PC-9 (cell line): ENCODE results near the gene EFEMP2. TPM values are rescaled to one million over a fixed set of nuclear protein-coding genes. Genes with fewer than 3 reads are reported as not detected.

Experiments used
- BruUV-seq: library from RNA; stranded (reverse); fragments of 400-500 nt; replicated peaks from 2 replicates; lab custom pipeline; 2021; lab: Mats Ljungman, UMichigan
- CTCF ChIA-PET: fragments of 300-600 bp; sonication (Branson Sonifier 250); formaldehyde crosslinking; loops from one replicate; lab custom pipeline; 2022; ENCODE audit warnings: antibody characterized with exemption; lab: Charles Lee
- POLR2A ChIA-PET: fragments of 300-600 bp; sonication (Branson Sonifier 250); formaldehyde crosslinking; loops from one replicate; lab custom pipeline; 2022; ENCODE audit warnings: antibody characterized with exemption; ENCODE audit not compliant: unreplicated experiment; lab: Charles Lee
- DNase-seq, 2 experiments: peaks; one replicate each; pipeline versions ENCODE4 v3.0.0 to v3.0.0-alpha.2; 2015 to 2022; ENCODE audit warnings: mixed read lengths in 1 of 2
- H2AFZ ChIP-seq: fragments of 200-600 bp; sonication (generic); 2 replicates; pipeline ENCODE4 v1.8.1; 2017; ENCODE audit warnings: antibody characterized with exemption
- H3F3A ChIP-seq: fragments of 200-600 bp; sonication (generic); 2 replicates; pipeline ENCODE4 v1.8.1; 2017; ENCODE audit warnings: antibody characterized with exemption, mild to moderate bottlenecking, low read depth; ENCODE audit not compliant: insufficient read depth
- H3K27ac ChIP-seq: fragments of 200-600 bp; sonication (generic); 2 replicates; pipeline ENCODE4 v1.6.1; 2016; ENCODE audit warnings: mixed run types
- H3K27me3 ChIP-seq: fragments of 200-600 bp; sonication (generic); 2 replicates; pipeline ENCODE4 v1.6.1; 2016; ENCODE audit warnings: low read depth, mixed run types; ENCODE audit not compliant: insufficient read depth
- H3K36me3 ChIP-seq: fragments of 200-600 bp; sonication (generic); 2 replicates; pipeline ENCODE4 v1.6.1; 2016; ENCODE audit warnings: low read depth, mixed run types
- H3K4me1 ChIP-seq: fragments of 200-600 bp; sonication (generic); replicated peaks from 2 replicates; pipeline ENCODE4 v1.6.1; 2016; ENCODE audit warnings: mixed run types; ENCODE audit not compliant: insufficient read depth
- H3K4me2 ChIP-seq: fragments of 200-600 bp; sonication (generic); 2 replicates; pipeline ENCODE4 v1.6.1; 2017; ENCODE audit warnings: mixed run types
- H3K4me3 ChIP-seq: fragments of 200-600 bp; sonication (generic); 2 replicates; pipeline ENCODE4 v1.6.1; 2016; ENCODE audit warnings: mixed run types
- H3K79me2 ChIP-seq: fragments of 200-600 bp; sonication (generic); 2 replicates; pipeline ENCODE4 v1.6.1; 2017; ENCODE audit warnings: low read depth, mixed run types
- H3K9me2 ChIP-seq: fragments of 200-600 bp; sonication (generic); 2 replicates; pipeline ENCODE4 v1.8.1; 2017; ENCODE audit warnings: mild to moderate bottlenecking; ENCODE audit not compliant: insufficient read depth
- H3K9me3 ChIP-seq: fragments of 200-600 bp; sonication (generic); 2 replicates; pipeline ENCODE4 v1.8.1; 2016; ENCODE audit warnings: low read depth; ENCODE audit not compliant: insufficient read depth
- H4K20me1 ChIP-seq: fragments of 200-600 bp; sonication (generic); 2 replicates; pipeline ENCODE4 v1.8.1; 2017; ENCODE audit not compliant: insufficient read depth
- EZH2 ChIP-seq: fragments of 200-600 bp; sonication (generic); IDR thresholded peaks from 2 replicates; pipeline ENCODE4 v1.8.0; 2017; ENCODE audit warnings: antibody characterized with exemption, low read depth
- intact Hi-C: fragments of 100-400 bp; cut with micrococcal nuclease; formaldehyde crosslinking; loops from one replicate; pipeline ENCODE4 v1.10.0; 2022; ENCODE audit not compliant: unreplicated experiment
- total RNA-seq: library from RNA; stranded (reverse); gene quantifications from 2 replicates; pipeline ENCODE4 v1.2.3, GENCODE V29; 2021
- TF ChIP-seq, protein P1 (sequence below): fragments of 200-600 bp; sonication (generic); conservative IDR thresholded peaks from 2 replicates; pipeline ENCODE4 v1.6.1; 2017; ENCODE audit warnings: mixed run types, antibody characterized with exemption, mild to moderate bottlenecking, moderate library complexity

Gene EFEMP2
- total RNA-seq, 1 experiment from 2014 or later, result 18.1 TPM

DNA sequence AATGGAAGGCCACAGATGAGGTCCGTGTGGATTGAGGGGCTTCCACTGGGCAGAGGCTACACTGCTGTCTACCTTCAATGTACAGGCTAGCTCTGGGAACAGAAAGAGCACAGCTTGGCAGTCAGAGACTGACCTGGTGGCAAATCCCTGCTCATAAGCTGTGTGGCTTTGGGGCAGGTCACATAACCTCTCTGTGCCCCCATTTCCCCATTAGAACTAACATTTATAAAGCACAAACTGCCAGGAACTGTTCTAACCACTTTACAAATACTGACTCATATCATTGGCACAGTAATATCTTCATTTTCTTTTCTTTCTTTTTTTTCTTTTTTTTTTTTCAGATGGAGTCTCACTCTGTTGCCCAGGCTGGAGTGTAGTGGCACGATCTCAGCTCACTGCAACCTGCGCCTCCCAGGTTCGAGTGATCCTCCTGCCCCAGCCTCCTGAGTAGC, 24.4 kb upstream of the EFEMP2 start:
- Histone ChIP-seq H3K4me2 (peak overlapping the region; percentile 91), H3K36me3 (peaks cover 27% of the 10 kb centered on the region), H3K4me3 (peak overlapping the region; percentile 96; the same call in 1 of the 2 replicates), H3K9me2 (no peaks in the 10 kb centered on the region), H3K79me2 (peaks cover 80% of the 10 kb centered on the region), H3K9me3 (no peaks in the 10 kb centered on the region), H3K4me1 (peaks cover 47% of the 10 kb centered on the region), H2AFZ (no peak overlapping the region), H3K27me3 (no peaks in the 10 kb centered on the region), H3F3A (peaks cover 83% of the 10 kb centered on the region), H3K27ac (peak overlapping the region; percentile 95), H4K20me1 (peaks cover 52% of the 10 kb centered on the region)
- intact Hi-C loops, result no loop called here
- no peak for DNase-seq
- POLR2A ChIA-PET, result interaction anchor here (0.6 to 2.2 kb wide), 2 partner anchors 19 to 327 kb away, joined by 4 to 34 read pairs; partner anchors contain the start of gene ZNRD2
- no TSS peak for BruUV-seq
- TF ChIP-seq EZH2, result no peak
- TF ChIP-seq, protein P1, sequence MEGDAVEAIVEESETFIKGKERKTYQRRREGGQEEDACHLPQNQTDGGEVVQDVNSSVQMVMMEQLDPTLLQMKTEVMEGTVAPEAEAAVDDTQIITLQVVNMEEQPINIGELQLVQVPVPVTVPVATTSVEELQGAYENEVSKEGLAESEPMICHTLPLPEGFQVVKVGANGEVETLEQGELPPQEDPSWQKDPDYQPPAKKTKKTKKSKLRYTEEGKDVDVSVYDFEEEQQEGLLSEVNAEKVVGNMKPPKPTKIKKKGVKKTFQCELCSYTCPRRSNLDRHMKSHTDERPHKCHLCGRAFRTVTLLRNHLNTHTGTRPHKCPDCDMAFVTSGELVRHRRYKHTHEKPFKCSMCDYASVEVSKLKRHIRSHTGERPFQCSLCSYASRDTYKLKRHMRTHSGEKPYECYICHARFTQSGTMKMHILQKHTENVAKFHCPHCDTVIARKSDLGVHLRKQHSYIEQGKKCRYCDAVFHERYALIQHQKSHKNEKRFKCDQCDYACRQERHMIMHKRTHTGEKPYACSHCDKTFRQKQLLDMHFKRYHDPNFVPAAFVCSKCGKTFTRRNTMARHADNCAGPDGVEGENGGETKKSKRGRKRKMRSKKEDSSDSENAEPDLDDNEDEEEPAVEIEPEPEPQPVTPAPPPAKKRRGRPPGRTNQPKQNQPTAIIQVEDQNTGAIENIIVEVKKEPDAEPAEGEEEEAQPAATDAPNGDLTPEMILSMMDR, result no peak
- CTCF ChIA-PET, result interaction anchor here (1.3 kb wide), 2 partner anchors 9 to 12 kb away, joined by 4 to 10 read pairs; partner anchors contain the start of gene FIBP

DNA sequence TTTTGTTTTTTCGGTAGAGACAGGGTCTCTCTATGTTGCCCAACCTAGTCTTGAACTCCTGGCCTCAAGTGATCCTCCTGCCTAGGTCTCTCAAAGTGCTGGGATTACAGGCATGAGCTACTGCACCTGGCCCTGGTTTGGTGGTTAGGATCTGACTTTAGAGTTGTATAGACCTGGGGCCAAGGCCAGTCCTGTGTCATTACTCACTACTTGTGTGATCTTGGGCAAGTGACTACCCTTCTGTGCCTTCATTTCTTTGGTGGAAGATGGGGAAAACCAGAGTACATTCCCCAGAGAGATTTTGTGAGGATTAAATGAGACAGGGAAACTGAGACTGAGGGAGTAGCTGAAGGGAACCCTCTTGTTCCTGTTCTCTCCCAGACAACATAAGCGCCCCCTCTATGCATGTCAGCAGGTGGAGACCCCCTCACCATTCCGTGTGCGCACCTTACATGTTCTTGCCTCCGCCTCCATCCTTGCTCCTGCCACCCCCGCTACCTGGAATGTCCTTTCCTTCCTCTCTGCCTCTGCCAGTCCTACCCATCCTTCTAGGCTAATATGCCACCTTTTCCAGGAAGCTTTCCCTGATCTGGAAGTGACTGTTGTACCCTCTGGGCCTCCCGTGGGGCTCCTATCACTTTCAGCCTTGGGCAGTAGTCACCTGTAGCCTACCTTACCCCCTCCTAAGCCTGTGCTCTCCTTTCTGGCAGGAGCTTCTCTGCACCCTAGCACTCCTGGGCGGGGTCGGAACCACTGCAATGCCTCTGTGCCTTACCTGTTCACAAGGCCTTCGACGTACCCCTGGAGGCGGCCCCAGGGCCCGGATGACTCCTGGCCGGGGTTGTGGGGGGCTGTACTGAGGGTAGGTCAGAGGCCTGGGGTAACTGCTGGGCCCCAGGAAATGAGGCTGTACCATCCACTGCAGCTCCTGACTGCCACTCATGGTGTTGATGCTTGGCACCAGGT, 23.7 kb upstream of the EFEMP2 start:
- Histone ChIP-seq H3K9me3 (no peaks in the 10 kb centered on the region), H3K4me1 (peaks cover 40% of the 10 kb centered on the region), H3K36me3 (peaks cover 27% of the 10 kb centered on the region), H3K27ac (peak overlapping the region; percentile 95), H3K4me2 (peak overlapping the region; percentile 91), H2AFZ (no peak overlapping the region), H3K9me2 (no peaks in the 10 kb centered on the region), H3K4me3 (no peak overlapping the region), H4K20me1 (peaks cover 53% of the 10 kb centered on the region), H3K27me3 (no peaks in the 10 kb centered on the region), H3K79me2 (peaks cover 83% of the 10 kb centered on the region), H3F3A (peaks cover 83% of the 10 kb centered on the region)
- no peak for TF ChIP-seq EZH2
- TF ChIP-seq, protein P1, result no peak
- DNase-seq, result no peak
- no TSS peak for BruUV-seq
- CTCF ChIA-PET, result interaction anchor here (0.6 to 1.3 kb wide), 3 partner anchors 8 to 20 kb away, joined by 4 to 6 read pairs (median 4); partner anchors contain the start of gene FIBP
- POLR2A ChIA-PET, result interaction anchor here (0.7 kb wide), 1 partner anchor 9 kb away, joined by 4 read pairs; no protein-coding TSS in a partner anchor
- intact Hi-C loops, result no loop called here

GRCh38 chr11:65895482-65895981, 22.9 kb upstream of the EFEMP2 start:
- H2AFZ ChIP-seq, result no peak overlapping the region
- no peaks in the 10 kb centered on the region for H3K27me3 ChIP-seq
- intact Hi-C loops, result no loop called here
- POLR2A ChIA-PET, result interaction anchor here (0.7 kb wide), 1 partner anchor 36 kb away, joined by 6 read pairs; no protein-coding TSS in a partner anchor
- H3K4me1 ChIP-seq, result peaks cover 33% of the 10 kb centered on the region
- peak overlapping the region; percentile 95 for H3K27ac ChIP-seq
- peaks cover 27% of the 10 kb centered on the region for H3K36me3 ChIP-seq
- peaks cover 83% of the 10 kb centered on the region for H3F3A ChIP-seq
- H4K20me1 ChIP-seq, result peaks cover 55% of the 10 kb centered on the region
- DNase-seq, result no peak
- H3K4me2 ChIP-seq, result peak overlapping the region; percentile 91
- H3K9me2 ChIP-seq, result no peaks in the 10 kb centered on the region
- peaks cover 86% of the 10 kb centered on the region for H3K79me2 ChIP-seq
- CTCF ChIA-PET, result interaction anchor here (0.6 to 0.9 kb wide), 2 partner anchors 9 to 21 kb away, joined by 4 to 6 read pairs; no protein-coding TSS in a partner anchor
- H3K9me3 ChIP-seq, result no peaks in the 10 kb centered on the region
- H3K4me3 ChIP-seq, result no peak overlapping the region
- TF ChIP-seq EZH2, result no peak
- TF ChIP-seq, protein P1, result no peak
- BruUV-seq, result no TSS peak
